IPS DF 6.9 (cell line): ENCODE measurements around the gene WNT10A.

ENCODE experiments used
- DNase-seq: peaks from one replicate; pipeline ENCODE4 v3.0.0-alpha.2; 2013; ENCODE audit warnings: low read depth, low spot score
- H3K27ac ChIP-seq: one replicate; pipeline ENCODE4 v1.5.1; 2013; ENCODE audit warnings: low read length, control low read depth
- H3K27me3 ChIP-seq: 2 replicates; pipeline ENCODE4 v1.6.1; 2013; ENCODE audit warnings: mild to moderate bottlenecking, low read length; ENCODE audit not compliant: control insufficient read depth, insufficient read depth
- H3K36me3 ChIP-seq: 2 replicates; pipeline ENCODE4 v1.6.1; 2013; ENCODE audit warnings: low read length; ENCODE audit not compliant: control insufficient read depth, insufficient read depth
- H3K4me1 ChIP-seq: 2 replicates; pipeline ENCODE4 v1.6.1; 2013; ENCODE audit warnings: low read length; ENCODE audit not compliant: control insufficient read depth, insufficient read depth
- H3K4me3 ChIP-seq: 2 replicates; pipeline ENCODE4 v1.5.1; 2013; ENCODE audit warnings: mild to moderate bottlenecking, low read length
- H3K9me3 ChIP-seq: 2 replicates; pipeline ENCODE4 v1.6.1; 2013; ENCODE audit warnings: low read length, inconsistent platforms; ENCODE audit not compliant: control insufficient read depth, insufficient read depth
- whole genome bisulfite sequencing: extraction: QIAGEN DNeasy Blood & Tissue Kit; methylation state at CpG from one replicate; pipeline ENCODE4 v1.1.7; 2013; ENCODE audit warnings: mixed read lengths, missing lambda C conversion rate; ENCODE audit not compliant: insufficient read length, insufficient coverage; 5-methylcytosine and 5-hydroxymethylcytosine counted together

WNT10A gene

GRCh38 chr2:218865999-218866398 lies 14.7 kb upstream of the WNT10A start:
- Histone ChIP-seq H3K36me3 (no peaks in the 10 kb centered on the region), H3K27me3 (peaks cover 58% of the 10 kb centered on the region), H3K27ac (no peak overlapping the region), H3K4me3 (no peak overlapping the region), H3K9me3 (no peaks in the 10 kb centered on the region), H3K4me1 (no peaks in the 10 kb centered on the region)
- DNase-seq = no peak
- no CpG with 5 or more reads among the region's 6 CpGs for WGBS

GRCh38 chr2:218867900-218868299 lies 12.8 kb upstream of the WNT10A start:
- no peak overlapping the region for H3K27ac ChIP-seq
- no peak for DNase-seq
- H3K4me1 ChIP-seq = peaks cover 4% of the 10 kb centered on the region; the same call in 1 of the 2 replicates
- no peaks in the 10 kb centered on the region for H3K9me3 ChIP-seq
- no peaks in the 10 kb centered on the region for H3K36me3 ChIP-seq
- WGBS = no CpG with 5 or more reads among the region's 6 CpGs
- H3K27me3 ChIP-seq = peaks cover 66% of the 10 kb centered on the region
- no peak overlapping the region for H3K4me3 ChIP-seq

GRCh38 chr2:218869064-218869463 lies 11.6 kb upstream of the WNT10A start:
- peaks cover 7% of the 10 kb centered on the region; the same call in 1 of the 2 replicates for H3K4me1 ChIP-seq
- no CpG with 5 or more reads among the region's 9 CpGs for WGBS
- no peak overlapping the region for H3K4me3 ChIP-seq
- H3K9me3 ChIP-seq = no peaks in the 10 kb centered on the region
- H3K36me3 ChIP-seq = no peaks in the 10 kb centered on the region
- no peak for DNase-seq
- no peak overlapping the region for H3K27ac ChIP-seq
- H3K27me3 ChIP-seq = peaks cover 72% of the 10 kb centered on the region

GRCh38 chr2:218870984-218871344 lies 9.7 kb upstream of the WNT10A start:
- H3K27me3 ChIP-seq = peaks cover 89% of the 10 kb centered on the region
- H3K4me3 ChIP-seq = no peak overlapping the region
- WGBS = no CpG with 5 or more reads among the region's 18 CpGs
- H3K4me1 ChIP-seq = peaks cover 7% of the 10 kb centered on the region; the same call in 1 of the 2 replicates
- H3K36me3 ChIP-seq = no peaks in the 10 kb centered on the region
- H3K9me3 ChIP-seq = no peaks in the 10 kb centered on the region
- no peak for DNase-seq
- H3K27ac ChIP-seq = no peak overlapping the region

- H3K27me3 ChIP-seq = peaks cover 93% of the 10 kb centered on the region
- no peak for DNase-seq
- H3K4me3 ChIP-seq = no peak overlapping the region
- WGBS = no CpG with 5 or more reads among the region's 60 CpGs
- peaks cover 7% of the 10 kb centered on the region; the same call in 1 of the 2 replicates for H3K4me1 ChIP-seq
- H3K27ac ChIP-seq = no peak overlapping the region
- H3K9me3 ChIP-seq = no peaks in the 10 kb centered on the region
- no peaks in the 10 kb centered on the region for H3K36me3 ChIP-seq
Observed at GRCh38 chr2:218871345-218872302, 9.0 kb upstream of the WNT10A start.

- Histone ChIP-seq H3K36me3 (no peaks in the 10 kb centered on the region), H3K27ac (no peak overlapping the region), H3K9me3 (no peaks in the 10 kb centered on the region), H3K4me1 (peaks cover 8% of the 10 kb centered on the region; the same call in 1 of the 2 replicates), H3K27me3 (peaks cover 95% of the 10 kb centered on the region), H3K4me3 (no peak overlapping the region)
- WGBS = no CpG with 5 or more reads among the region's 22 CpGs
- DNase-seq = no peak
Observed at GRCh38 chr2:218872645-218873358, 7.8 kb upstream of the WNT10A start.

GRCh38 chr2:218873359-218874194 lies 7.1 kb upstream of the WNT10A start:
- peaks cover 8% of the 10 kb centered on the region; the same call in 1 of the 2 replicates for H3K4me1 ChIP-seq
- WGBS = no CpG with 5 or more reads among the region's 86 CpGs
- no peak overlapping the region for H3K27ac ChIP-seq
- DNase-seq = no peak
- no peaks in the 10 kb centered on the region for H3K36me3 ChIP-seq
- peaks cover 96% of the 10 kb centered on the region for H3K27me3 ChIP-seq
- no peaks in the 10 kb centered on the region for H3K9me3 ChIP-seq
- H3K4me3 ChIP-seq = no peak overlapping the region

GRCh38 chr2:218875692-218876246 lies 4.9 kb upstream of the WNT10A start:
- WGBS = no CpG with 5 or more reads among the region's 2 CpGs
- Histone ChIP-seq H3K27me3 (peaks cover 96% of the 10 kb centered on the region), H3K4me3 (no peak overlapping the region), H3K36me3 (no peaks in the 10 kb centered on the region), H3K9me3 (no peaks in the 10 kb centered on the region), H3K4me1 (peaks cover 13% of the 10 kb centered on the region), H3K27ac (no peak overlapping the region)
- DNase-seq = no peak

- Histone ChIP-seq H3K9me3 (no peaks in the 10 kb centered on the region), H3K4me1 (peaks cover 10% of the 10 kb centered on the region), H3K36me3 (no peaks in the 10 kb centered on the region), H3K4me3 (no peak overlapping the region), H3K27me3 (peaks cover 96% of the 10 kb centered on the region), H3K27ac (no peak overlapping the region)
- WGBS = no CpG with 5 or more reads among the region's 3 CpGs
- DNase-seq = no peak
Observed at GRCh38 chr2:218876562-218877219, 4.0 kb upstream of the WNT10A start.
